Keratinocyte (primary cell): Measurements from ENCODE around the gene ZNF564. TPM values are rescaled to one million over a fixed set of nuclear protein-coding genes. Genes with fewer than 3 reads are reported as not detected.
A peak's percentile ranks its signal among the peaks of the same experiment; 100 is the strongest.

Source experiments
- DNase-seq: peaks from one replicate; pipeline ENCODE4 v3.0.0-alpha.2; 2011; ENCODE audit warnings: low read depth, missing footprints, low spot score
- FAIRE-seq: peaks from 2 replicates; lab custom pipeline; 2011; peaks lifted over from hg19 to GRCh38; lab: Jason Lieb, UNC
- H2AFZ ChIP-seq: 2 replicates; pipeline ENCODE4 v1.6.0; 2012; ENCODE audit warnings: low read length, control low read depth, inconsistent platforms; ENCODE audit not compliant: control insufficient read depth
- H3K27ac ChIP-seq: 2 replicates; pipeline ENCODE4 v1.5.1; 2011; ENCODE audit warnings: low read length; ENCODE audit not compliant: control insufficient read depth, insufficient read depth
- H3K27me3 ChIP-seq: 3 replicates; pipeline ENCODE4 v1.6.0; 2011; ENCODE audit warnings: low read length; ENCODE audit not compliant: control insufficient read depth, insufficient read depth; ENCODE audit errors: extremely low read depth
- H3K36me3 ChIP-seq, 2 experiments: 2 replicates in 1 of 2; 3 replicates in 1 of 2; pipeline ENCODE4 v1.5.1; 2011; ENCODE audit warnings: low read length in 2 of 2, mild to moderate bottlenecking in 1 of 2; ENCODE audit not compliant: control insufficient read depth in 2 of 2, insufficient read depth in 2 of 2; ENCODE audit errors: extremely low read depth in 1 of 2
- H3K4me1 ChIP-seq: 3 replicates; pipeline ENCODE4 v1.5.1; 2011; ENCODE audit warnings: low read length; ENCODE audit not compliant: control insufficient read depth, insufficient read depth; ENCODE audit errors: extremely low read depth
- H3K4me2 ChIP-seq: 3 replicates; pipeline ENCODE4 v1.6.0; 2011; ENCODE audit warnings: low read depth, low read length; ENCODE audit not compliant: control insufficient read depth, insufficient read depth; ENCODE audit errors: extremely low read depth
- H3K4me3 ChIP-seq, 3 experiments: fragments of 200-600 bp in 1 of 3; sonication (generic) in 1 of 3; 2 replicates in 2 of 3; 3 replicates in 1 of 3; pipeline ENCODE4 v1.5.1; 2011 to 2016; ENCODE audit warnings: low read length in 3 of 3, mild to moderate bottlenecking in 3 of 3, control low read depth in 2 of 3, inconsistent platforms in 1 of 3, low read depth in 1 of 3, mixed read lengths in 1 of 3, mixed run types in 1 of 3, moderate library complexity in 1 of 3; ENCODE audit not compliant: control insufficient read depth in 2 of 3, insufficient read depth in 2 of 3; ENCODE audit errors: extremely low read depth in 1 of 3
- H3K79me2 ChIP-seq: 2 replicates; pipeline ENCODE4 v1.6.0; 2012; ENCODE audit warnings: low read length; ENCODE audit not compliant: control insufficient read depth, insufficient read depth
- H3K9ac ChIP-seq: 3 replicates; pipeline ENCODE4 v1.6.0; 2011; ENCODE audit warnings: low read length; ENCODE audit not compliant: control insufficient read depth, insufficient read depth; ENCODE audit errors: extremely low read depth
- H3K9me1 ChIP-seq: 3 replicates; pipeline ENCODE4 v1.6.0; 2011; ENCODE audit warnings: low read length; ENCODE audit not compliant: control insufficient read depth, insufficient read depth; ENCODE audit errors: extremely low read depth
- H3K9me3 ChIP-seq: 2 replicates; pipeline ENCODE4 v1.5.1; 2012; ENCODE audit warnings: low read depth, low read length; ENCODE audit not compliant: control insufficient read depth
- H4K20me1 ChIP-seq: 3 replicates; pipeline ENCODE4 v1.6.0; 2011; ENCODE audit warnings: low read length; ENCODE audit not compliant: control insufficient read depth, insufficient read depth; ENCODE audit errors: extremely low read depth
- EZH2 ChIP-seq: IDR thresholded peaks from one replicate; pipeline ENCODE4 v1.6.1; 2012; ENCODE audit warnings: inconsistent platforms, mild to moderate bottlenecking, low read length, moderate library complexity
- dilution Hi-C: fragments of 300-500 bp; cut with MboI; formaldehyde crosslinking; loops from one replicate; pipeline ENCODE4 v1.7.0; 2020; ENCODE audit warnings: low sequenced_read_pairs; ENCODE audit not compliant: extremely low pct_ligation_motif_present
- polyA plus RNA-seq, 5 experiments: library from polyadenylated mRNA; depleted of rRNA in 3 of 5; stranded (reverse) in 3 of 5; stranded (forward) in 1 of 5; unstranded in 1 of 5; fragments of >200 nt; gene quantifications; 1 replicate in 1 of 5; 2 replicates in 3 of 5; 3 replicates in 1 of 5; pipeline versions ENCODE4 v1.2.1 to v1.2.3, GENCODE V29; 2011 to 2012; ENCODE audit warnings: missing spikeins in 2 of 5, low read depth in 1 of 5, low replicate concordance in 1 of 5
- TF ChIP-seq, protein P1 (sequence below), 3 experiments: IDR thresholded peaks in 1 of 3; conservative IDR thresholded peaks in 1 of 3; optimal IDR thresholded peaks in 1 of 3; 2 replicates in 2 of 3; 3 replicates in 1 of 3; pipeline versions ENCODE3 to v1.5.1; 2011; ENCODE audit warnings: low read length in 3 of 3, mild to moderate bottlenecking in 3 of 3, moderate library complexity in 2 of 3, control low read depth in 1 of 3, inconsistent platforms in 1 of 3; ENCODE audit not compliant: insufficient read depth in 2 of 3; ENCODE audit errors: extremely low read depth in 1 of 3

The ZNF564 gene
- polyA plus RNA-seq, 1 donor (not counting 4 experiments of a cell fraction or from before 2014, with no cell fraction given), result 3.5 TPM

DNA sequence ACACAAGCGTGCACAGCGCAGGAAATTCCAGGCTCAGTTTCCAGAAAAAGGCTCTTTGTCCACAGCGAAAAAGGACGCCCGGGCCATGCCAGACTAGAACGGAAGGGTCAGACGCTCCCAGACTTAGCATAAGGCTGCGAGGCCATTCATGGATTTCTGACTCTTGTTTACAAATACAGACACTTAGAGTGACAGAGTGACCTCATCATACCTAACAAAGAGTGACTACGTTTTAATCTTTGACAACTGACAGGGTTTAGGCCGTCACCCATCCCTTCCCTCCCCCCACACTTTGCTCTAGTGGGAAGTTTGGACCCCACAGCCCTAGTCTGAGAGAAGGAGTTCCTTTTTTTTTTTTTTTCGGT lies 66.2 kb downstream of the ZNF564 start:
- H3K4me2 ChIP-seq, result peak overlapping the region; percentile 89
- H4K20me1 ChIP-seq, result no peaks in the 10 kb centered on the region
- dilution Hi-C loops, result no loop called here
- no peaks in the 10 kb centered on the region for H3K9me1 ChIP-seq
- peak overlapping the region; percentile 76 for H3K9ac ChIP-seq
- FAIRE-seq, result no peak
- TF ChIP-seq EZH2, result no peak
- TF ChIP-seq, protein P1, sequence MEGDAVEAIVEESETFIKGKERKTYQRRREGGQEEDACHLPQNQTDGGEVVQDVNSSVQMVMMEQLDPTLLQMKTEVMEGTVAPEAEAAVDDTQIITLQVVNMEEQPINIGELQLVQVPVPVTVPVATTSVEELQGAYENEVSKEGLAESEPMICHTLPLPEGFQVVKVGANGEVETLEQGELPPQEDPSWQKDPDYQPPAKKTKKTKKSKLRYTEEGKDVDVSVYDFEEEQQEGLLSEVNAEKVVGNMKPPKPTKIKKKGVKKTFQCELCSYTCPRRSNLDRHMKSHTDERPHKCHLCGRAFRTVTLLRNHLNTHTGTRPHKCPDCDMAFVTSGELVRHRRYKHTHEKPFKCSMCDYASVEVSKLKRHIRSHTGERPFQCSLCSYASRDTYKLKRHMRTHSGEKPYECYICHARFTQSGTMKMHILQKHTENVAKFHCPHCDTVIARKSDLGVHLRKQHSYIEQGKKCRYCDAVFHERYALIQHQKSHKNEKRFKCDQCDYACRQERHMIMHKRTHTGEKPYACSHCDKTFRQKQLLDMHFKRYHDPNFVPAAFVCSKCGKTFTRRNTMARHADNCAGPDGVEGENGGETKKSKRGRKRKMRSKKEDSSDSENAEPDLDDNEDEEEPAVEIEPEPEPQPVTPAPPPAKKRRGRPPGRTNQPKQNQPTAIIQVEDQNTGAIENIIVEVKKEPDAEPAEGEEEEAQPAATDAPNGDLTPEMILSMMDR (optimal IDR thresholded peaks at IDR 0.05 in 1 of 3, IDR thresholded peaks at IDR 0.05 in 1 of 3, conservative IDR thresholded peaks at IDR 0.05 in 1 of 3; ENCODE audit: extremely low read depth in 1 of 3, insufficient read depth in 2 of 3, low read length in 3 of 3), result no peak
- no peaks in the 10 kb centered on the region for H3K36me3 ChIP-seq
- peak overlapping the region; percentile 97 for H2AFZ ChIP-seq
- DNase-seq, result no peak
- H3K4me3 ChIP-seq, result peak overlapping the region; percentile 77 to 91 (median 88)
- H3K79me2 ChIP-seq, result peaks cover 5% of the 10 kb centered on the region
- peaks cover 6% of the 10 kb centered on the region for H3K4me1 ChIP-seq
- no peaks in the 10 kb centered on the region for H3K9me3 ChIP-seq
- H3K27me3 ChIP-seq, result no peaks in the 10 kb centered on the region
- no peak overlapping the region for H3K27ac ChIP-seq

DNA sequence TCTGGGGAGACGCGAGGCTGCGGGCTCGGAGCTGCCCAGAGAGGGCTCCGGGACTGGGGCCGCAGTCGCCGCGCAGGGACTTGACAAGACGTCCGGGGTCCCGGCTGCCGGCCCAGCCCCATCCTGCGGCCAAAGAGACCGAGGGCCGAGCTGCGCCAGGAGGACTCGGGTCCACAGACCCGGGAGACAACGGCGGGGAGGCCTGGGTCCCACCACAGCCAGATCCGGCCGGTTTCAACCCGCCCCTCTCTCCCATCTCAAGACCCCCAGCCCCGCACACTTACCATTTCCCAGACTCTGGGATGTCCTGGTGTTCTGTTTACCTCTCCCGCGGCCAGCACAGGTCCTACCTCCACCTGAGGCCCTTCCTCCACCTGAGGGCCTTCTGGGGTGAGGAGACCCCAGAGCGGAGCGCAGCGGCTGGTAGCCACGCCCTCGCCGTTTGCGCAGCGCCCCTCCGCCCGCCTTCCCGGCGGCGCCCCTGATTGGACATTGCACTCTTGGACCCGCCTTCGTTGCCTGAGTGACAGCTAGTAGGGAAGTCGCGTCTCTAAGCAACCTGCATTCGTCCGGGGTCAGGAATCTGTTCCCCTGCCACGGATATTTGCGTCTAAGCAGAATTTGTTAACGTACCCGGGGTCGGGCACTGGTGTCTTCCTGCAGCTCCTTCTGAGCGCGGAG lies 66.8 kb downstream of the ZNF564 start, which contains the start of gene ZNF709:
Gene ZNF709 (minus strand): TSS at position 446 of the 681 bp plus-strand sequence. CDS start 159 bp downstream, at position 287.
- H3K9me1 ChIP-seq, result no peaks in the 10 kb centered on the region
- peaks cover 5% of the 10 kb centered on the region for H3K79me2 ChIP-seq
- H3K27me3 ChIP-seq, result no peaks in the 10 kb centered on the region
- H3K4me1 ChIP-seq, result peaks cover 6% of the 10 kb centered on the region
- peak within 1 kb of the TSS; percentile 89 for H3K4me2 ChIP-seq
- peak within 1 kb of the TSS; percentile 97 for H2AFZ ChIP-seq
- DNase-seq (peak; percentile 30), FAIRE-seq (peak; percentile 75)
- dilution Hi-C loops, result no loop called here
- H4K20me1 ChIP-seq, result no peaks in the 10 kb centered on the region
- no peak within 1 kb of the TSS for H3K27ac ChIP-seq
- H3K36me3 ChIP-seq, result no peaks in the 10 kb centered on the region
- no peaks in the 10 kb centered on the region for H3K9me3 ChIP-seq
- TF ChIP-seq, protein P1 (optimal IDR thresholded peaks at IDR 0.05 in 1 of 3, IDR thresholded peaks at IDR 0.05 in 1 of 3, conservative IDR thresholded peaks at IDR 0.05 in 1 of 3; ENCODE audit: extremely low read depth in 1 of 3, insufficient read depth in 2 of 3, low read length in 3 of 3), result no peak
- TF ChIP-seq EZH2, result no peak
- peak within 1 kb of the TSS; percentile 77 to 91 (median 88) for H3K4me3 ChIP-seq
- peak within 1 kb of the TSS; percentile 76 for H3K9ac ChIP-seq
